CD14-positive monocyte (primary cell): ENCODE results near the gene CACNA2D1. TPM values are rescaled to one million over a fixed set of nuclear protein-coding genes. Genes with fewer than 3 reads are reported as not detected.

ENCODE experiments used
- DNase-seq, 3 donors: peaks; one replicate each; pipeline ENCODE4 v3.0.0-alpha.2; 2011 to 2022
- H2AFZ ChIP-seq: 2 replicates; pipeline ENCODE4 v1.6.0; 2012; ENCODE audit warnings: mild to moderate bottlenecking, low read depth, low read length, inconsistent platforms; ENCODE audit not compliant: insufficient read depth, poor library complexity, severe bottlenecking
- H3K27ac ChIP-seq, 2 donors: 1 replicate in 1 of 2; 2 replicates in 1 of 2; pipeline ENCODE4 v1.5.1; 2012 to 2013; ENCODE audit warnings: low read length in 2 of 2, control low read depth in 1 of 2, inconsistent platforms in 1 of 2, low read depth in 1 of 2, mild to moderate bottlenecking in 1 of 2
- H3K27me3 ChIP-seq, 2 donors: one replicate each; pipeline versions ENCODE4 v1.6.0 to v1.6.1; 2011 to 2013; ENCODE audit warnings: low read length in 2 of 2; ENCODE audit not compliant: control insufficient read depth in 2 of 2, insufficient read depth in 2 of 2
- H3K36me3 ChIP-seq, 2 donors: replicated peaks in 1 of 2; 1 replicate in 1 of 2; 2 replicates in 1 of 2; pipeline versions ENCODE4 v1.5.1 to v1.6.1; 2012 to 2013; ENCODE audit warnings: low read length in 2 of 2, control low read depth in 1 of 2, inconsistent platforms in 1 of 2, mild to moderate bottlenecking in 1 of 2; ENCODE audit not compliant: insufficient read depth in 2 of 2, control insufficient read depth in 1 of 2
- H3K4me1 ChIP-seq, 2 donors: 1 replicate in 1 of 2; 2 replicates in 1 of 2; pipeline versions ENCODE4 v1.5.1 to v1.6.1; 2012 to 2013; ENCODE audit warnings: low read length in 2 of 2, control low read depth in 1 of 2, inconsistent platforms in 1 of 2, mild to moderate bottlenecking in 1 of 2, moderate library complexity in 1 of 2; ENCODE audit not compliant: insufficient read depth in 2 of 2, control insufficient read depth in 1 of 2
- H3K4me2 ChIP-seq: replicated peaks from 2 replicates; pipeline ENCODE3; 2012; ENCODE audit warnings: low read length, moderate library complexity, mild to moderate bottlenecking; ENCODE audit not compliant: poor library complexity, severe bottlenecking; ENCODE audit errors: extremely low read depth
- H3K4me3 ChIP-seq, 3 experiments: fragments of 200-600 bp in 1 of 3; sonication (generic) in 1 of 3; replicated peaks in 1 of 3; 1 replicate in 2 of 3; 2 replicates in 1 of 3; pipeline ENCODE4 v1.5.1; 2011 to 2013; ENCODE audit warnings: low read length in 3 of 3, mild to moderate bottlenecking in 3 of 3, control low read depth in 2 of 3, low read depth in 2 of 3, inconsistent platforms in 1 of 3, moderate library complexity in 1 of 3
- H3K79me2 ChIP-seq: 2 replicates; pipeline ENCODE4 v1.6.0; 2012; ENCODE audit warnings: mild to moderate bottlenecking, control low read depth, inconsistent platforms, low read length, moderate library complexity; ENCODE audit not compliant: insufficient read depth
- H3K9ac ChIP-seq: 2 replicates; pipeline ENCODE4 v1.6.0; 2017; ENCODE audit warnings: low read length, mild to moderate bottlenecking; ENCODE audit not compliant: insufficient read depth, poor library complexity, severe bottlenecking
- H3K9me3 ChIP-seq, 2 donors: replicated peaks in 1 of 2; 1 replicate in 1 of 2; 2 replicates in 1 of 2; pipeline versions ENCODE4 v1.5.1 to v1.6.1; 2012 to 2013; ENCODE audit warnings: low read length in 2 of 2, control low read depth in 1 of 2; ENCODE audit not compliant: control insufficient read depth in 1 of 2, insufficient read depth in 1 of 2
- H4K20me1 ChIP-seq: 2 replicates; pipeline ENCODE4 v1.6.0; 2012; ENCODE audit warnings: mild to moderate bottlenecking, low read length, control low read depth, moderate library complexity; ENCODE audit not compliant: insufficient read depth
- H3K27ac Mint-ChIP-seq, 7 donors: one replicate each; pipeline ENCODE4 v1.8.0; 2020; ENCODE audit warnings: mild to moderate bottlenecking in 7 of 7, mixed read lengths in 7 of 7, moderate library complexity in 6 of 7, inconsistent platforms in 2 of 7
- H3K27me3 Mint-ChIP-seq, 3 donors: one replicate each; pipeline ENCODE4 v1.8.0; 2021 to 2022; ENCODE audit warnings: low read depth in 3 of 3, mild to moderate bottlenecking in 3 of 3, mixed read lengths in 3 of 3, moderate library complexity in 3 of 3, inconsistent platforms in 1 of 3
- H3K36me3 Mint-ChIP-seq, 2 donors: one replicate each; pipeline ENCODE4 v1.8.0; 2020; ENCODE audit warnings: mixed read lengths in 2 of 2, inconsistent platforms in 1 of 2, mild to moderate bottlenecking in 1 of 2
- H3K4me1 Mint-ChIP-seq: one replicate; pipeline ENCODE4 v1.8.0; 2020; ENCODE audit warnings: mild to moderate bottlenecking, mixed read lengths
- H3K4me3 Mint-ChIP-seq, 2 donors: one replicate each; pipeline ENCODE4 v1.8.0; 2020; ENCODE audit warnings: mild to moderate bottlenecking in 2 of 2, mixed read lengths in 2 of 2, moderate library complexity in 1 of 2
- H3K9me3 Mint-ChIP-seq, 7 donors: one replicate each; pipeline ENCODE4 v1.8.0; 2020 to 2022; ENCODE audit warnings: mixed read lengths in 7 of 7, mild to moderate bottlenecking in 6 of 7, moderate library complexity in 6 of 7, inconsistent platforms in 2 of 7
- WGBS: methylation state at CpG from one replicate; pipeline ENCODE4 v1.1.5; 2013; ENCODE audit warnings: missing lambda C conversion rate; ENCODE audit not compliant: insufficient coverage; 5-methylcytosine and 5-hydroxymethylcytosine counted together
- intact Hi-C, 2 donors: fragments of 100-400 bp; cut with micrococcal nuclease; formaldehyde crosslinking; loops; one replicate each; pipeline versions ENCODE4 v1.15.0 to v1.15.1; 2023
- polyA plus RNA-seq, 3 donors: library from polyadenylated mRNA; depleted of rRNA in 1 of 3; unstranded in 2 of 3; stranded (reverse) in 1 of 3; fragments of 300-500 nt in 2 of 3; fragments of >200 nt in 1 of 3; fragmentation: Illumina TruSeq in 2 of 3; gene quantifications; 1 replicate in 2 of 3; 2 replicates in 1 of 3; pipeline ENCODE4 v1.2.3, GENCODE V29; 2012 to 2021
- TF ChIP-seq, protein P1 (sequence below): fragments of 200-600 bp; IDR thresholded peaks from one replicate; pipeline ENCODE4 v1.8.0; 2022; ENCODE audit warnings: antibody characterized with exemption, mild to moderate bottlenecking

The CACNA2D1 gene
- polyA plus RNA-seq, 3 donors = 0.02 TPM; not detected in 2

DNA sequence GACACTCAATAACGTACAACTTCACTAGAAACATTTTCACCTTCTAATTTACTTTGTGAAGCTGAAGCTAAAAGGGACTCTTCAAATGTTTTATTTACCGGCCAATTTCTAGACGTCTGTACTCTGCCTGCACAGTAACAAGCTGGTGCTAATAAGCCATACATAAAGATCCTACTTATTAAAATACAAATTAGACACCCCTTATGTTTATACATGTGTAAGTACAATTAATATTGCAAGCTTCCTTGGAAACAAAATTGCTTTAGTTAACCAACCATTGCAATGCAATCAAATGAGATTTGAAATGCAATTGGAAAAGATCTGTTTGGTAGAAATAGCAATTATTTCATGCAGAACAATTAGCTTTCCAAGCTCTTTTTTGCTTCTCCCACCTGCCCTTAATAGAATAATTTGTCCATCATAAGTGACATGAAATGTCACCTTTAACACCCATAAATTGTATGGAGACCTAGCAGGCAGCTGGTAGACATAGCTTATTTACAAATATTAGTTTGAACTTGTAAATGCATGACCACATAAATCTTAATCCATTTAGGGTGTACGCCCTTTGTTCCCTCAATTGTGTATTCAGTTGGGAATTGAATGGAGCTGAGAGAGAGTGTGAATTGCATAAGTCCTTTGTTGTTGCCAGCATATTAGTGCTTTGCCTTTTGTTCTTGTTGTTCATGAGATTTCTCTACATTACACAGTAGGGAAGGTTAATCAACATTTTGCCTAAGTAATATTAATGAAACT lies 277.1 kb downstream of the CACNA2D1 start:
- Mint-ChIP-seq H3K4me3 (no peak overlapping the region), H3K9me3 (no peaks in the 10 kb centered on the region), H3K27me3 (peaks cover 0 to 2% (median 2%) of the 10 kb centered on the region in 3 donors), H3K27ac (no peak overlapping the region), H3K4me1 (no peaks in the 10 kb centered on the region), H3K36me3 (no peaks in the 10 kb centered on the region)
- Histone ChIP-seq H3K4me2 (no peak overlapping the region), H3K9ac (no peak overlapping the region), H3K4me3 (no peak overlapping the region), H3K36me3 (no peaks in the 10 kb centered on the region), H3K27ac (no peak overlapping the region), H3K9me3 (no peaks in the 10 kb centered on the region), H3K4me1 (no peaks in the 10 kb centered on the region), H4K20me1 (no peaks in the 10 kb centered on the region), H3K79me2 (no peaks in the 10 kb centered on the region), H2AFZ (no peak overlapping the region), H3K27me3 (no peaks in the 10 kb centered on the region)
- intact Hi-C loops = no loop called here
- TF ChIP-seq, protein P1, sequence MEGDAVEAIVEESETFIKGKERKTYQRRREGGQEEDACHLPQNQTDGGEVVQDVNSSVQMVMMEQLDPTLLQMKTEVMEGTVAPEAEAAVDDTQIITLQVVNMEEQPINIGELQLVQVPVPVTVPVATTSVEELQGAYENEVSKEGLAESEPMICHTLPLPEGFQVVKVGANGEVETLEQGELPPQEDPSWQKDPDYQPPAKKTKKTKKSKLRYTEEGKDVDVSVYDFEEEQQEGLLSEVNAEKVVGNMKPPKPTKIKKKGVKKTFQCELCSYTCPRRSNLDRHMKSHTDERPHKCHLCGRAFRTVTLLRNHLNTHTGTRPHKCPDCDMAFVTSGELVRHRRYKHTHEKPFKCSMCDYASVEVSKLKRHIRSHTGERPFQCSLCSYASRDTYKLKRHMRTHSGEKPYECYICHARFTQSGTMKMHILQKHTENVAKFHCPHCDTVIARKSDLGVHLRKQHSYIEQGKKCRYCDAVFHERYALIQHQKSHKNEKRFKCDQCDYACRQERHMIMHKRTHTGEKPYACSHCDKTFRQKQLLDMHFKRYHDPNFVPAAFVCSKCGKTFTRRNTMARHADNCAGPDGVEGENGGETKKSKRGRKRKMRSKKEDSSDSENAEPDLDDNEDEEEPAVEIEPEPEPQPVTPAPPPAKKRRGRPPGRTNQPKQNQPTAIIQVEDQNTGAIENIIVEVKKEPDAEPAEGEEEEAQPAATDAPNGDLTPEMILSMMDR = no peak
- no peak for DNase-seq
- WGBS = no CpG with 5 or more reads among the region's 4 CpGs

- no peaks in the 10 kb centered on the region for H3K9me3 ChIP-seq
- H3K27me3 Mint-ChIP-seq = peaks cover 0 to 2% (median 2%) of the 10 kb centered on the region in 3 donors
- no peaks in the 10 kb centered on the region for H3K4me1 ChIP-seq
- no peaks in the 10 kb centered on the region for H3K79me2 ChIP-seq
- no peak overlapping the region for H3K4me2 ChIP-seq
- H3K9me3 Mint-ChIP-seq = no peaks in the 10 kb centered on the region
- H3K27me3 ChIP-seq = no peaks in the 10 kb centered on the region
- H3K27ac ChIP-seq = no peak overlapping the region
- no peak overlapping the region for H3K4me3 ChIP-seq
- intact Hi-C loops = no loop called here
- no peak overlapping the region for H2AFZ ChIP-seq
- no peaks in the 10 kb centered on the region for H4K20me1 ChIP-seq
- TF ChIP-seq, protein P1 = no peak
- H3K9ac ChIP-seq = no peak overlapping the region
- no peak overlapping the region for H3K4me3 Mint-ChIP-seq
- H3K27ac Mint-ChIP-seq = no peak overlapping the region
- H3K4me1 Mint-ChIP-seq = no peaks in the 10 kb centered on the region
- no peaks in the 10 kb centered on the region for H3K36me3 Mint-ChIP-seq
- 86% methylated on average over 1 of the region's 3 CpGs for WGBS
- DNase-seq = no peak
- no peaks in the 10 kb centered on the region for H3K36me3 ChIP-seq
Measured at GRCh38 chr7:82164813-82165212, 278.8 kb downstream of the CACNA2D1 start.
